MM.1S (cell line): ENCODE results near the gene A2ML1.
"Not testable (repeated sequence)": the region's sequence is repeated elsewhere in the genome, so short reads cannot be mapped to it uniquely, and the experiment has no call there.

ENCODE experiments used
- DNase-seq: peaks from one replicate; pipeline ENCODE4 v3.0.0-alpha.2; 2015
- H2AFZ ChIP-seq: fragments of 300-600 bp; sonication (generic); 2 replicates; pipeline ENCODE4 v1.6.0; 2016; ENCODE audit warnings: antibody characterized with exemption, low read length
- H3F3A ChIP-seq: fragments of 300-600 bp; sonication (generic); 2 replicates; pipeline ENCODE4 v1.6.1; 2016; ENCODE audit warnings: mild to moderate bottlenecking, antibody characterized with exemption, low read length, moderate library complexity, mixed read lengths; ENCODE audit not compliant: insufficient read depth
- H3K27ac ChIP-seq: fragments of 300-600 bp; sonication (generic); 2 replicates; pipeline ENCODE4 v1.5.1; 2016; ENCODE audit warnings: mild to moderate bottlenecking, low read length
- H3K27me3 ChIP-seq: fragments of 300-600 bp; sonication (generic); replicated peaks from 2 replicates; pipeline ENCODE4 v1.6.0; 2016; ENCODE audit warnings: low read length; ENCODE audit not compliant: insufficient read depth
- H3K36me3 ChIP-seq: fragments of 300-600 bp; sonication (generic); replicated peaks from 2 replicates; pipeline ENCODE4 v1.6.1; 2016; ENCODE audit warnings: mild to moderate bottlenecking, low read length, mixed read lengths; ENCODE audit not compliant: insufficient read depth
- H3K4me1 ChIP-seq: fragments of 300-600 bp; sonication (generic); 2 replicates; pipeline ENCODE4 v1.6.1; 2016; ENCODE audit warnings: low read length, mixed read lengths
- H3K4me2 ChIP-seq: fragments of 300-600 bp; sonication (generic); 2 replicates; pipeline ENCODE4 v1.6.0; 2016; ENCODE audit warnings: low read depth, low read length
- H3K4me3 ChIP-seq: fragments of 300-600 bp; sonication (generic); 2 replicates; pipeline ENCODE4 v1.5.1; 2016; ENCODE audit warnings: low read length, mixed read lengths
- H3K79me2 ChIP-seq: fragments of 300-600 bp; sonication (generic); 2 replicates; pipeline ENCODE4 v1.6.1; 2016; ENCODE audit warnings: mixed run types, low read length, mixed read lengths
- H3K9ac ChIP-seq: fragments of 300-600 bp; sonication (generic); 2 replicates; pipeline ENCODE4 v1.6.1; 2016; ENCODE audit warnings: low read length, mixed read lengths
- H3K9me2 ChIP-seq: fragments of 300-600 bp; sonication (generic); replicated peaks from 2 replicates; pipeline ENCODE4 v1.6.1; 2016; ENCODE audit warnings: mild to moderate bottlenecking, low read length, mixed read lengths; ENCODE audit not compliant: insufficient read depth
- H3K9me3 ChIP-seq: fragments of 300-600 bp; sonication (generic); replicated peaks from 2 replicates; pipeline ENCODE4 v1.6.1; 2016; ENCODE audit warnings: mild to moderate bottlenecking, low read length, mixed read lengths; ENCODE audit not compliant: insufficient read depth
- H4K20me1 ChIP-seq: fragments of 300-600 bp; sonication (generic); 2 replicates; pipeline ENCODE4 v1.6.1; 2016; ENCODE audit warnings: mild to moderate bottlenecking, low read length, moderate library complexity, mixed read lengths; ENCODE audit not compliant: insufficient read depth
- CTCF ChIP-seq: fragments of 300-600 bp; sonication (generic); IDR thresholded peaks from 2 replicates; pipeline ENCODE4 v1.5.1; 2016; ENCODE audit warnings: antibody characterized with exemption, low read length, mixed read lengths
- EZH2 ChIP-seq: fragments of 300-600 bp; sonication (generic); optimal IDR thresholded peaks from 2 replicates; pipeline ENCODE3; 2017; ENCODE audit warnings: low read depth, mild to moderate bottlenecking, antibody characterized with exemption, low read length, mixed read lengths
- EZH2phosphoT487 ChIP-seq: fragments of 300-600 bp; sonication (generic); IDR thresholded peaks from 2 replicates; pipeline ENCODE4 v1.6.1; 2018; ENCODE audit warnings: antibody characterized with exemption, low read length

A2ML1 gene

DNA sequence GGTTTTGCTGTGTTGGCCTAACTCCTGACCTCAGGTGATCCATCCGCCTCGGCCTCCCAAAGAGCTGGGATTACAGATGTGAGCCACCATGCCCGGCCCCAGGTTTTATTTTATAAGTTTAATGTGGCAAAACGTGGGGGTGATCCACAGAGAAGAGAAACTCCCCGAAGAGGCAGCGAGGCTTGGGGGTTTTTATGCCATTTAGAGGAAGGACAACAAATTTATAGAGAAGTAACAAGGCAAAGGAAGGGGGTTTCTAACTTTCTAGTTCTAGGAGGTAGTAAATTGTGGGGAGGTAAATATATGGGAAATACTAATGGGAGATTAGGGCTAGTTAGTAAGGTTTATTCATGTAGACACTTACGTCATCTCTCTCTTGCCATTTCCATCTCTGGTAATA lies 74.7 kb downstream of the A2ML1 start:
- no peaks in the 10 kb centered on the region for H4K20me1 ChIP-seq
- H3K4me2 ChIP-seq: no peak overlapping the region

DNA sequence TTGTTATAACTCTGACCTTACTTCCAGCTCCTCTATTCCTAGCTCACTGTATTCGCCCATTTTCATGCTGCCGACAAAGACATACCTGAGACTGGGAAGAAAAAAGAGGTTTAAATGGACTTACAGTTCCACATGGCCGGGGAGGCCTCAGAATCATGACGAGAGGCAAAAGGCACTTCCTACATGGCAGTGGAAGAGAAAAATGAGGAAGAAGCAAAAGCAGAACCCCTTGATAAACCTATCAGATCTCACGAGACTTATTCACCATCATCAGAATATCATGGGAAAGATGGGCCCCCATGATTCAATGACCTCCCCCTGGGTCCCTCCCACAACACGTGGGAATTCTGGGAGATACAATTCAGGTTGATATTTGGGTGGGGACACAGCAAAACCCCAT lies 77.4 kb downstream of the A2ML1 start:
- Histone ChIP-seq H4K20me1 (no peaks in the 10 kb centered on the region), H3K9me3 (no peaks in the 10 kb centered on the region), H3K27ac (no peak overlapping the region), H3K27me3 (no peaks in the 10 kb centered on the region), H3K4me3 (no peak overlapping the region), H3K36me3 (no peaks in the 10 kb centered on the region), H3F3A (no peaks in the 10 kb centered on the region), H3K4me1 (no peaks in the 10 kb centered on the region), H3K4me2 (no peak overlapping the region), H3K79me2 (no peaks in the 10 kb centered on the region), H2AFZ (no peak overlapping the region), H3K9ac (no peak overlapping the region), H3K9me2 (no peaks in the 10 kb centered on the region)
- no peak for TF ChIP-seq CTCF
- no peak for DNase-seq

More for the DNA sequence above, 74.7 kb downstream of the A2ML1 start:
- H3K9ac ChIP-seq: no peak overlapping the region
- no peak for DNase-seq
- H2AFZ ChIP-seq: no peak overlapping the region
- no peak overlapping the region for H3K4me3 ChIP-seq
- no peaks in the 10 kb centered on the region for H3K4me1 ChIP-seq
- H3F3A ChIP-seq: no peaks in the 10 kb centered on the region
- no peak overlapping the region for H3K27ac ChIP-seq
- TF ChIP-seq CTCF (no peak), EZH2phosphoT487 (no peak), EZH2 (no peak)
- no peaks in the 10 kb centered on the region for H3K36me3 ChIP-seq
- H3K9me3 ChIP-seq: no peaks in the 10 kb centered on the region
- no peaks in the 10 kb centered on the region for H3K79me2 ChIP-seq
- no peaks in the 10 kb centered on the region for H3K9me2 ChIP-seq
- H3K27me3 ChIP-seq: no peaks in the 10 kb centered on the region

DNA sequence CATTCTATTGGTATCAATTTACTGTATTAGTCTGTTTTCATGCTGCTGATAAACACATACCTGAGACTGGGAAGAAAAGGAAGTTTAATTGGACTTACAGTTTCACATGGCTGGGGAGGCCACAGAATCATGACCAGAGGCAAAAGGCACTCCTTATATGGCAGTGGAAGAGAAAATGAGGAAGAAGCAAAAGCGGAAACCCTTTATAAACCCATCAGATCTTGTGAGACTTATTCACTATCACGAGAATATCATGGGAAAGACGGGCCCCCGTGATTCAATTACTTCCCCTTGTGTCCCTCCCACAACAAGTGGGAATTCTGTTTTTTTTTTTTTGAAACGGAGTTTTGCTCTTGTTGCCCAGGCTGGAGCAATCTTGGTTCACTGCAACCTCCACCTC lies 80.3 kb downstream of the A2ML1 start:
- not testable (repeated sequence) for DNase-seq, H3K27me3 ChIP-seq, H3K79me2 ChIP-seq, H3K4me2 ChIP-seq, H3F3A ChIP-seq, H3K27ac ChIP-seq, H2AFZ ChIP-seq, H3K4me3 ChIP-seq, H3K9me3 ChIP-seq, H3K36me3 ChIP-seq, H3K4me1 ChIP-seq, H4K20me1 ChIP-seq, H3K9ac ChIP-seq, H3K9me2 ChIP-seq

- DNase-seq: no peak
These were observed 81.2 kb downstream of the A2ML1 start for GRCh38 chr12:8903646-8904045.

More at GRCh38 chr12:8903646-8904045, 81.2 kb downstream of the A2ML1 start:
- TF ChIP-seq CTCF (no peak), EZH2 (no peak), EZH2phosphoT487 (no peak)
- no peaks in the 10 kb centered on the region for H3K9me2 ChIP-seq
- H3K9me3 ChIP-seq: no peaks in the 10 kb centered on the region
- no peaks in the 10 kb centered on the region for H3K4me1 ChIP-seq
- H3K27ac ChIP-seq: no peak overlapping the region
- H3F3A ChIP-seq: no peaks in the 10 kb centered on the region
- H3K4me2 ChIP-seq: no peak overlapping the region
- H3K36me3 ChIP-seq: no peaks in the 10 kb centered on the region
- H3K79me2 ChIP-seq: no peaks in the 10 kb centered on the region
- no peak overlapping the region for H3K9ac ChIP-seq
- H3K4me3 ChIP-seq: no peak overlapping the region
- no peak overlapping the region for H2AFZ ChIP-seq
- no peaks in the 10 kb centered on the region for H3K27me3 ChIP-seq
- no peaks in the 10 kb centered on the region for H4K20me1 ChIP-seq
